Tibial nerve (tissue), 4 donors: ENCODE data around the gene ARID3A. TPM values are rescaled to one million over a fixed set of nuclear protein-coding genes. Genes with fewer than 3 reads are reported as not detected.

ENCODE experiments used
- DNase-seq, 2 donors: peaks; one replicate each; pipeline ENCODE4 v3.0.0-alpha.2; 2019; ENCODE audit warnings: low spot score in 2 of 2
- H3K27ac ChIP-seq, 4 donors: fragments of 200-600 bp; sonication (generic) in 3 of 4; one replicate each; pipeline ENCODE4 v1.5.1; 2017 to 2019; ENCODE audit warnings: mild to moderate bottlenecking in 1 of 4
- H3K27me3 ChIP-seq, 2 donors: fragments of 200-600 bp; sonication (generic) in 1 of 2; one replicate each; pipeline versions ENCODE4 v1.5.1 to v1.6.0; 2017 to 2019
- H3K36me3 ChIP-seq, 3 donors: fragments of 200-600 bp; sonication (generic); one replicate each; pipeline ENCODE4 v1.5.1; 2018 to 2019
- H3K4me1 ChIP-seq, 4 donors: fragments of 200-600 bp; sonication (generic) in 3 of 4; one replicate each; pipeline ENCODE4 v1.5.1; 2017 to 2019
- H3K4me3 ChIP-seq, 4 donors: fragments of 200-600 bp; sonication (generic) in 3 of 4; one replicate each; pipeline ENCODE4 v1.5.1; 2017 to 2019; ENCODE audit warnings: mild to moderate bottlenecking in 1 of 4, moderate library complexity in 1 of 4
- H3K9me3 ChIP-seq, 4 donors: fragments of 200-600 bp; sonication (generic) in 3 of 4; one replicate each; pipeline ENCODE4 v1.5.1; 2017 to 2019
- EP300 ChIP-seq, 2 donors: sonication (generic); formaldehyde crosslinking; IDR thresholded peaks; one replicate each; pipeline ENCODE4 v1.6.1; 2017; ENCODE audit warnings: antibody characterized with exemption in 2 of 2, mild to moderate bottlenecking in 1 of 2
- POLR2A ChIP-seq, 2 donors: fragments of 450-650 bp; IDR thresholded peaks; one replicate each; pipeline ENCODE4 v1.6.1; 2017; ENCODE audit warnings: antibody characterized with exemption in 2 of 2, mild to moderate bottlenecking in 2 of 2, moderate library complexity in 2 of 2
- WGBS, 2 donors: methylation state at CpG; one replicate each; pipeline ENCODE4 v1.1.5; 2018; 5-methylcytosine and 5-hydroxymethylcytosine counted together
- total RNA-seq, 4 donors: library from RNA; depleted of rRNA; stranded (reverse); fragments of >200 nt; gene quantifications; one replicate each; pipeline ENCODE4 v1.1.0, GENCODE V29; 2016
- TF ChIP-seq, protein P1 (sequence below), 5 experiments: fragments of 200-600 bp in 3 of 5; fragments of 450-650 bp in 2 of 5; sonication (generic) in 3 of 5; IDR thresholded peaks; one replicate each; pipeline ENCODE4 v1.5.1; 2016 to 2019; ENCODE audit warnings: antibody characterized with exemption in 5 of 5, mild to moderate bottlenecking in 3 of 5, moderate library complexity in 2 of 5

ARID3A gene
- total RNA-seq, 4 donors from 2014 or later: 8.1 to 15.3 (median 12.5) TPM

- TF ChIP-seq, protein P1, sequence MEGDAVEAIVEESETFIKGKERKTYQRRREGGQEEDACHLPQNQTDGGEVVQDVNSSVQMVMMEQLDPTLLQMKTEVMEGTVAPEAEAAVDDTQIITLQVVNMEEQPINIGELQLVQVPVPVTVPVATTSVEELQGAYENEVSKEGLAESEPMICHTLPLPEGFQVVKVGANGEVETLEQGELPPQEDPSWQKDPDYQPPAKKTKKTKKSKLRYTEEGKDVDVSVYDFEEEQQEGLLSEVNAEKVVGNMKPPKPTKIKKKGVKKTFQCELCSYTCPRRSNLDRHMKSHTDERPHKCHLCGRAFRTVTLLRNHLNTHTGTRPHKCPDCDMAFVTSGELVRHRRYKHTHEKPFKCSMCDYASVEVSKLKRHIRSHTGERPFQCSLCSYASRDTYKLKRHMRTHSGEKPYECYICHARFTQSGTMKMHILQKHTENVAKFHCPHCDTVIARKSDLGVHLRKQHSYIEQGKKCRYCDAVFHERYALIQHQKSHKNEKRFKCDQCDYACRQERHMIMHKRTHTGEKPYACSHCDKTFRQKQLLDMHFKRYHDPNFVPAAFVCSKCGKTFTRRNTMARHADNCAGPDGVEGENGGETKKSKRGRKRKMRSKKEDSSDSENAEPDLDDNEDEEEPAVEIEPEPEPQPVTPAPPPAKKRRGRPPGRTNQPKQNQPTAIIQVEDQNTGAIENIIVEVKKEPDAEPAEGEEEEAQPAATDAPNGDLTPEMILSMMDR (IDR thresholded peaks at IDR 0.05): no peak
- no peak for TF ChIP-seq EP300 (IDR thresholded peaks at IDR 0.05)
- WGBS, 2 donors: 87% methylated on average over 21 to 34 of the region's 37 CpGs
- Histone ChIP-seq H3K4me1 (no peaks in the 10 kb centered on the region), H3K27me3 (no peaks in the 10 kb centered on the region), H3K9me3 (no peaks in the 10 kb centered on the region), H3K36me3 (peaks cover 0 to 92% (median 17%) of the 10 kb centered on the region in 3 donors), H3K4me3 (no peak overlapping the region), H3K27ac (no peak overlapping the region)
- DNase-seq: no peak
These were observed 46.0 kb upstream of the ARID3A start for GRCh38 chr19:879711-880438.

GRCh38 chr19:881385-882071, 44.3 kb upstream of the ARID3A start:
- Histone ChIP-seq H3K4me1 (no peaks in the 10 kb centered on the region), H3K27me3 (no peaks in the 10 kb centered on the region), H3K9me3 (no peaks in the 10 kb centered on the region), H3K27ac (no peak overlapping the region), H3K4me3 (no peak overlapping the region), H3K36me3 (peaks cover 0 to 92% (median 26%) of the 10 kb centered on the region in 3 donors)
- no peak for DNase-seq
- WGBS, 2 donors: 96% methylated on average over 24 to 30 of the region's 34 CpGs
- TF ChIP-seq, protein P1 (IDR thresholded peaks at IDR 0.05): no peak
- TF ChIP-seq POLR2A (IDR thresholded peaks at IDR 0.05): no peak
- no peak for TF ChIP-seq EP300 (IDR thresholded peaks at IDR 0.05)

DNA sequence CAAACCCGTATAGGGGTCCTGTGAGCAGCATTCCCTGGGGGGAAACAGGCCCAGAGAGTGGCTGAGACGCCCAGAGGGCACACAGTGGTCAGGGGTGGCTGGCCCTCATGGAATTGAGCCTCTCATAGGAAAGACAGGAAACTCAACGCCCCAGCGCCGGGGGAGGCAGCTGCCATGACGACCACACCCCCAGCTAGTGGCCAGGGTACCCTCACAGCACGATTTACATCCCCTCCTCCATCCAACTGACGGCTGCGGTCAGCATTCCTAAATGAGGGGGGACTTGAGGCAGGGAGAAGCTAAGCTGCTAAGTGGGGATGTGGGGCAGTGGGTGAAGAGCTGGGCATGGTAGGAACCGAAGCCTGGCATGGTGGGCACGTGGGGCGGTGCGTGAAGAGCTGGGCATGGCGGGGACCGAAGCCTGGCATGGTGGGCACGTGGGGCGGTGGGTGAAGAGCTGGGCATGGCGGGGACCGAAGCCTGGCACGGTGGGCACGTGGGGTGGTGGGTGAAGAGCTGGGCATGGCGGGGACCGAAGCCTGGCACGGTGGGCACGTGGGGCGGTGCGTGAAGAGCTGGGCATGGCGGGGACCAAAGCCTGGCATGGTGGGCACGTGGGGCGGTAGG, 42.9 kb upstream of the ARID3A start:
- no peaks in the 10 kb centered on the region for H3K9me3 ChIP-seq
- peaks cover 0 to 96% (median 26%) of the 10 kb centered on the region in 3 donors for H3K36me3 ChIP-seq
- no peak overlapping the region for H3K27ac ChIP-seq
- no peak overlapping the region for H3K4me3 ChIP-seq
- 92% methylated on average over 30 of the region's 30 CpGs for whole genome bisulfite sequencing, 2 donors
- DNase-seq: no peak
- TF ChIP-seq, protein P1 (IDR thresholded peaks at IDR 0.05): no peak
- no peak for TF ChIP-seq POLR2A (IDR thresholded peaks at IDR 0.05)
- TF ChIP-seq EP300 (IDR thresholded peaks at IDR 0.05): no peak
- H3K4me1 ChIP-seq: no peaks in the 10 kb centered on the region
- no peaks in the 10 kb centered on the region for H3K27me3 ChIP-seq

- no peaks in the 10 kb centered on the region for H3K9me3 ChIP-seq
- peaks cover 0 to 100% (median 26%) of the 10 kb centered on the region in 3 donors for H3K36me3 ChIP-seq
- TF ChIP-seq, protein P1 (IDR thresholded peaks at IDR 0.05): no peak
- no peak for TF ChIP-seq POLR2A (IDR thresholded peaks at IDR 0.05)
- TF ChIP-seq EP300 (IDR thresholded peaks at IDR 0.05): no peak
- no peak overlapping the region for H3K4me3 ChIP-seq
- H3K27ac ChIP-seq: no peak overlapping the region
- 84 to 91% methylated on average over 22 of the region's 22 CpGs for WGBS, 2 donors
- no peaks in the 10 kb centered on the region for H3K4me1 ChIP-seq
- no peaks in the 10 kb centered on the region for H3K27me3 ChIP-seq
- no peak for DNase-seq
These were observed 42.1 kb upstream of the ARID3A start for GRCh38 chr19:883661-884211.
